Skin epidermis (tissue), 12 donors: ENCODE data around the gene ADGRE3.

Source experiments
- H3K27ac ChIP-seq, 21 experiments: fragments of 200-600 bp; sonication (generic) in 11 of 21; one replicate each; pipeline ENCODE4 v1.5.0; 2020; ENCODE audit warnings: mild to moderate bottlenecking in 3 of 21, inconsistent platforms in 2 of 21, moderate library complexity in 2 of 21
- H3K4me3 ChIP-seq, 7 experiments: fragments of 200-600 bp; sonication (generic) in 2 of 7; one replicate each; pipeline ENCODE4 v1.5.0; 2020; ENCODE audit warnings: inconsistent platforms in 2 of 7, mild to moderate bottlenecking in 2 of 7, moderate library complexity in 1 of 7

Gene ADGRE3, protein sequence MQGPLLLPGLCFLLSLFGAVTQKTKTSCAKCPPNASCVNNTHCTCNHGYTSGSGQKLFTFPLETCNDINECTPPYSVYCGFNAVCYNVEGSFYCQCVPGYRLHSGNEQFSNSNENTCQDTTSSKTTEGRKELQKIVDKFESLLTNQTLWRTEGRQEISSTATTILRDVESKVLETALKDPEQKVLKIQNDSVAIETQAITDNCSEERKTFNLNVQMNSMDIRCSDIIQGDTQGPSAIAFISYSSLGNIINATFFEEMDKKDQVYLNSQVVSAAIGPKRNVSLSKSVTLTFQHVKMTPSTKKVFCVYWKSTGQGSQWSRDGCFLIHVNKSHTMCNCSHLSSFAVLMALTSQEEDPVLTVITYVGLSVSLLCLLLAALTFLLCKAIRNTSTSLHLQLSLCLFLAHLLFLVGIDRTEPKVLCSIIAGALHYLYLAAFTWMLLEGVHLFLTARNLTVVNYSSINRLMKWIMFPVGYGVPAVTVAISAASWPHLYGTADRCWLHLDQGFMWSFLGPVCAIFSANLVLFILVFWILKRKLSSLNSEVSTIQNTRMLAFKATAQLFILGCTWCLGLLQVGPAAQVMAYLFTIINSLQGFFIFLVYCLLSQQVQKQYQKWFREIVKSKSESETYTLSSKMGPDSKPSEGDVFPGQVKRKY

DNA sequence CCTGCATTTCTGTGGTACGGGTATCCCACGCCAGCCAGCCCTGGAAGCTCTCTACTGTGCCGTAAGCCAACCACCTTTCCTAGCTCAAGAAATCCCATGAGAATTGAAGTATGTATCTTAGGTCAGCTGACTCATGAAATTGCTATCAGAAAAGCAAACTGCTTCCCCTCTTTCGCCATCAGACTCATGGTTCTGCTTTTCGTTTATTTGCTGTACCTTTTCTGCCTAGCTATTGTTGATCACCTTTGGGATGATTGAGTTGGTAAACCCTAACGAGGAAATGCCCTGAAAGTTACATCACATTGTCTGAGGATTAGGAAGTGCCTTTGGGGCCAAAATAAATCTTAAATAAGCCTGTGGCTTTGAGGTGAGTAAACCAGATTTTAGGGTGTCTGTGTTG lies at the start of gene ADGRE3:
ADGRE3 (minus strand) TSS at position 81 of the 400 bp plus-strand sequence; CDS start at position 7, 74 bp downstream.
- H3K4me3 ChIP-seq = no peak within 1 kb of the TSS
- peak within 1 kb of the TSS in 2 of 21 experiments; percentile 26 to 28 for H3K27ac ChIP-seq

- Histone ChIP-seq H3K4me3 (no peak overlapping the region), H3K27ac (no peak overlapping the region)
These were observed 47.5 kb upstream of the ADGRE3 start for GRCh38 chr19:14722127-14722526.

DNA sequence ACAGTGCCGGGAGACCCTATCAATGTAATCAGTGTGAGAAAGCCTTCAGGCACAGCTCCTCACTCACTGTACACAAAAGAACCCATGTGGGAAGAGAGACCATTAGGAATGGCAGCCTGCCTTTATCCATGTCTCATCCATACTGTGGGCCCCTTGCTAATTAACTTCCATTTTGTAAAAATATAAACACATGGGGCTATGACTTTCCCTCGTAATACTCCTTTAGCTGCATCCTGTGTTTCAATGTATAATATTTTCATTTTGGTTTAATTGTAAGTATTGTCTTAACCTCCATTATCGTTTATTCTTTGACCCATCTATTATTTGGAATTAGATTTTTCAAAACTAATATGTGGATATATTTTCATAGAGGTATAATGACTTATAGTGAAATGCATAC lies 44.5 kb upstream of the ADGRE3 start:
- Histone ChIP-seq H3K4me3 (no peak overlapping the region), H3K27ac (no peak overlapping the region)

DNA sequence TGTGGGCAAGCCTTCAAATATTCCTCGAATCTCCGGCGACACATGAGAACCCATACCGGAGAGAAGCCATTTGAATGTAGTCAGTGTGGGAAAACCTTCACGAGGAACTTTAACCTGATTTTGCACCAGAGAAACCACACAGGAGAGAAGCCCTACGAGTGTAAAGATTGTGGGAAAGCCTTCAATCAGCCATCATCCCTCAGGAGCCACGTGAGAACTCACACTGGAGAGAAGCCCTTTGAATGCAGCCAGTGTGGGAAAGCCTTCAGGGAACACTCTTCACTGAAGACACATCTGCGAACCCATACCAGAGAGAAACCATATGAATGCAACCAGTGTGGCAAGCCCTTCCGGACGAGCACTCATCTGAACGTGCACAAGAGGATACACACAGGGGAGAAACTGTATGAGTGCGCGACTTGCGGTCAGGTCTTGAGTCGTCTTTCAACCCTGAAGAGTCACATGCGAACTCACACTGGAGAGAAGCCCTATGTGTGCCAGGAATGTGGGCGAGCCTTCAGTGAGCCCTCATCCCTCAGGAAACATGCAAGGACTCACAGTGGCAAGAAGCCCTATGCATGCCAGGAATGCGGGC lies 44.0 kb upstream of the ADGRE3 start:
- H3K4me3 ChIP-seq = no peak overlapping the region
- no peak overlapping the region for H3K27ac ChIP-seq

GRCh38 chr19:14715841-14716240 lies 41.2 kb upstream of the ADGRE3 start:
- H3K4me3 ChIP-seq = no peak overlapping the region
- no peak overlapping the region for H3K27ac ChIP-seq

DNA sequence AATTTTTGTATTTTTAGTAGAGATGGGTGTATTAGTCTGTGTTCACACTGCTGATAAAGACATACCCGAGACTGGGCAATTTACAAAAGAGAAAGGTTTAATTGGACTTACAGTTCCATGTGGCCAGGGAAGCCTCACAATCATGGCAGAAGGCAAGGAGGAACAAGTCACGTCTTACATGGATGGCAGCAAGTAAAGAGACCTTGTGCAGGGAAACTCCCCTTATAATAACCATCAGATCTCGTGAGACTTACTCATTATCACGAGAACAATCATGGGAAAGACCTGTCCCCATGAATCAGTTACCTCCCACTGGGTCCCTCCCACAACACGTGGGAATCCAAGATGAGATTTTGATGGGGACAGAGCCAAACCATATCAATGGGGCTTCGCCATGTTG lies 29.8 kb upstream of the ADGRE3 start:
- Histone ChIP-seq H3K27ac (no peak overlapping the region), H3K4me3 (no peak overlapping the region)

DNA sequence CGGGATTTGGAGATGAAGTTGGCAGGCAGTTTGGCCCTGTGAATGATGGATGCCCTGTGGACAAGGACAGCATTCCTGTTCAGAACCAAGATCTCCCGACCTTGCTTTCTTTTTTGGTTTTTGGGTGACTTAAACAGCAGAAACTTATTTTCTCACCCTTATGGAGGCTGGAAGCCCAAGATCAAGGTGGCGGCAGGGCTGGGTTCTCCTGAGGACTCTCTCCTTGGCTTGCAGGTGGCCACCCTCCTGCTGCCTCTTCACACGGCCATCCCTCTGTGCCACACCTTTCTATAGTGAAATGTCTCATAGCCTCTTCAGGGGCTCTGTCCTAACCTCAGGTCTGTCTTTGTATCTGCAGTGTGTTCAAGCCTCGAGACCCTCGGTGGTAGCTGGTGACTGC lies 29.2 kb upstream of the ADGRE3 start:
- Histone ChIP-seq H3K27ac (no peak overlapping the region), H3K4me3 (no peak overlapping the region)

GRCh38 chr19:14700711-14701375 lies 26.2 kb upstream of the ADGRE3 start:
- H3K4me3 ChIP-seq = no peak overlapping the region
- no peak overlapping the region for H3K27ac ChIP-seq

DNA sequence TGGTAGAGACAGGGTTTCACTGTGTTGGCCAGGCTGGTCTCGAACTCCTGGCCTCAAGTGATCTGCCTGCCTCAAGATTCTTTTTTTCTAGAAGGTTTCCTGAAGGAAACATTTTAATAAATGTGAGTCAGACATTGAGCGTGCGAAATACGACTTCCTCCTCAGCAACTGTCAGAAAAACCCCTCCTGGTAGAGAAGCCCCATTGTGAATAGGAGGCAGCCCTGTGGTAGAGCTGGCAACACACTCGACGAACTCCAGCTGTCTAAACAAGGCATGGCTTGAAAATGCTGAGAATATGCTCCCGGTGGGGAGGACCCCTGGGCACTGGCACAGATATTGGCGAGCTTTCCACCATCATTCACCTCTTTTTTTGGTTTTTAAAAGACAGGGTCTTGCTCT lies 25.0 kb upstream of the ADGRE3 start:
- H3K4me3 ChIP-seq = no peak overlapping the region

DNA sequence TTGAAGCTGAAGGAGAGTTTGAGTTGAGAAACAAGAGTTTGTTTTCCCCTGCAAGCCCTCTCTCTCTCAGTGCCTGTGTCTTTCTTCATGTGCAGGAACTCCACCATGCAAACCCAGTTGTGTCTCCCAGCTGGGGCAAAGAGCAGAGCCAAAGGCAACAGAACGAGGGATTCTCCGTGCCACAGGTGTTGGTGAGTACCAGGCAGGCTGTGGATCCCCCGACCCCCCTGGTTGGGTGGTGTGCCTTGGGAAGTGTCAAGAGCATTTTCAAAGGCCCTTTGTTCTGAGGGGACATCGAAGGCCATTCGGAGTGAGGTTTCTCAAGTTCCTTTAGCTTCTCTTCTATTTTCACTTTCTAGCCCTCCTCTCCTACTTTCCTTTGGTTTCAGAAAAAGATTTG lies 20.8 kb upstream of the ADGRE3 start:
- no peak overlapping the region for H3K27ac ChIP-seq
- H3K4me3 ChIP-seq = no peak overlapping the region

More for the DNA sequence above, 25.0 kb upstream of the ADGRE3 start:
- H3K27ac ChIP-seq = no peak overlapping the region

DNA sequence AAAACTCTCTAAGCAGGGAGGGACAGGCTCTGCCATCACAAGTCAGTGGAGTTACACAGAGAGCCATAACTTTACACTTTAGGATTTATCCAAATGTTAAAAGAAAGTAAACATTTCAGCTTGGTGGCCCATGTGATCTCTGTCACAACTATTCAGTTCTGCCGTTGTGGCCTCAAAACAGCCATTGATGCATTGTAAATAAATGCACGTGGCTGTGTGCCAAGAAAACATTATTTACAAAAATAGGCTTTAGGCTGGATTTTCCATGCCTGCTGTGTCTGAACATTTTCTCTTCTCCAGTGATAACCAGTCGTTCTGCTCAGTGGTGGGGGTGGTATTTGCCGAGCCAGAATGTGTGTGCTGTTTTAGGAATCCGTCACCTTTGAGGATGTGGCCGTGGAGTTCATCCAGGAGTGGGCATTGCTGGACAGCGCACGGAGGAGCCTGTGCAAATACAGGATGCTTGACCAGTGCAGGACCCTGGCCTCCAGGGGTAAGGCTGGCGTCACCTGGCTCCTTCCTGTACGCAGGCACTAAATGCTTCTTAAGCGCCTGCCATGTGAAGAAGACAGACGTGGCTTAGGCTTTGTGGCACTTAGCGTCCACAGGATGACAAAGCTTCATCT lies 20.1 kb upstream of the ADGRE3 start:
- Histone ChIP-seq H3K27ac (no peak overlapping the region), H3K4me3 (no peak overlapping the region)

DNA sequence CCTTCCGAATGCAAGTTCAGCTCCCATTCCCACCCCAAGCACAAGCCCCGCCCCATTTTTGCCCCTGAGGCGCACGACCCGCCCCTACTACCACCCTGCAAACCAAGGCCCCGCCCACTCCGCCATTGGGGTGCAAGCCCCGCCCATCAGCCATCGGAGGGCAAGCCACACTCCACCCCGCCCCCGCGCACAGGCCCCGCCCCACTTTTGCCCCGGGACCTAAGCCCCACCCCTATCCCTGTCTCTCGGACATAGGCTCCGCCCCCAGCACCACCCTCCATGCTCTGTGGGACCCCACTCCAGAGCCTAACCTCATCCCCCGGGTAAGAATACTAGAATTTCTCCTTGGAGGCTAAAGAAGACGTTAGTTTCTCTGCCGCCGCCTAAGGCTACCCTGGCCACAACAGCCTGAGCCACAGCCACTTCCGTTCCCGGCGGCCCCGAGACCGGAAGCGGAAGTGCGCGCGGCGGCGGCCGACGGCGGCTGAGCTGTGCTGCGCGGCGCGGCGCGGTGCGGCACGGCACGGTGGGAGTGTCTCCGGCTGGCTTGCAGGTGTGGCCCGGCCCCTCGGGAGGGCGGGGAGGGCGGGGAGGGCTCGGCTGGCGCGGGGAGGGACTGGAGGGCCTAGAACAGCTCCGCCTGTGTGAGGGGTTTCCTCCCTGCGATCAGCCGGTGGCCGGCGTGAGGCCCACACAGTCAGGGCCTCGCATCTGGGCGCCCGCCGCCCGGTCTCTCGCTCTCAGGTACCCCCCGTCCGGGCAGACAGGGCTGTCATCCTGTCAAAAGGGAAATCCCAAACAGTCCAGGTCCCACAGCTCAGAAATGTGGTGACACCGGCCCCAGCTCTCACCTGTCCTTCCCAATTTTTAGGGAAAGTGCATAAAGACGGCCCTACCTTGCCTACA lies 15.2 kb upstream of the ADGRE3 start, which contains the start of gene ZNF333:
ZNF333 (plus strand) TSS at position 451 of the 906 bp plus-strand sequence. CDS start 3,444 bp downstream, outside the sequence.
- H3K4me3 ChIP-seq = peak within 1 kb of the TSS; percentile 60 to 84 (median 72)
- H3K27ac ChIP-seq = peak within 1 kb of the TSS; percentile 46 to 98 (median 90)

- Histone ChIP-seq H3K4me3 (no peak overlapping the region), H3K27ac (no peak overlapping the region)
These were observed 11.8 kb upstream of the ADGRE3 start for GRCh38 chr19:14686411-14686810.

- Histone ChIP-seq H3K27ac (peak overlapping the region in 1 of 21 experiments; percentile 11), H3K4me3 (no peak overlapping the region)
These were observed 8.8 kb upstream of the ADGRE3 start for GRCh38 chr19:14683439-14683838.

DNA sequence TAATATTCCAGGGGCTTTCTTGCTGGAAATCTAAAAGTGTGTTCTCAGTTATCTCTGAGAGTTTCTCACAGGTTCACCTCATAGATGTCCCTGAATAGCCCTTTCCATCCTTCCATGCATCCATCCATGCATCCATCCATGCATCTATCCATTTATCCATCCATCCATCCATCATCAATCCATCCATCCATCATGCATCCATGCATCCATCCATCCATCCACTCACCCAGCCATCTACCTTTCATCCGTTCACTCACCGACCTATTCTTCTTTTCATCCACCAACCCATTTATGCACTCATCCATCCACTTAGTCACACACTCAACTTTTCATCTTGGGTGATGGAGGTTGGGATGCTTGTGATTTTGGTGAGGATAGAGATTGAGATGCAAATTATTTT lies 7.4 kb upstream of the ADGRE3 start:
- H3K27ac ChIP-seq = no peak overlapping the region
- no peak overlapping the region for H3K4me3 ChIP-seq

GRCh38 chr19:14678199-14678598 lies 3.6 kb upstream of the ADGRE3 start:
- H3K27ac ChIP-seq = no peak overlapping the region
- H3K4me3 ChIP-seq = no peak overlapping the region

GRCh38 chr19:14677464-14677863 lies 2.8 kb upstream of the ADGRE3 start:
- H3K27ac ChIP-seq = no peak overlapping the region
- H3K4me3 ChIP-seq = no peak overlapping the region

GRCh38 chr19:14676762-14677161 lies 2.1 kb upstream of the ADGRE3 start:
- Histone ChIP-seq H3K27ac (no peak overlapping the region), H3K4me3 (no peak overlapping the region)

DNA sequence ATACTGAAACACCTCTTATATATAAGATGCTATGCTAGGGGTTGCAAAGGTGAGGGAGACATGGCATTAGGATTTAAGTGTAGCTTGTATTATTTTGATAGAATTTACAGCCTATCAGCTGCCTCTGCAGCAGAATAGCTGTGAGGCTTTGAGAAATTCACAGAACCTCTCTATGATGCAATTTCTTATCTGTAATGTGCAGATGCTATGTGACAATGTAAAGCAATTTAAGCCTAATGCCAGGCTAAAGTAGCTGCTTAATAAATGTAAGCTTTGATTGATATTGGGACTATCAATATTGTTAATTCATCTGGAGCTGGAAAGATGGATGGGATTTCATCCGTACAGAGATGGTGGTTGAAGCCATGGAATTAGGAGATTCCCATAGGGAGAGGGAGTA lies 1.6 kb downstream of the ADGRE3 start:
- no peak overlapping the region for H3K27ac ChIP-seq
- H3K4me3 ChIP-seq = no peak overlapping the region
